Adrenal gland (tissue), 5 donors: ENCODE data around the gene CBLN1.

Experiments used
- CTCF ChIP-seq, 6 experiments: fragments of 450-650 bp in 4 of 6; fragments of 200-600 bp in 2 of 6; sonication (generic) in 1 of 6; IDR thresholded peaks; 1 replicate in 5 of 6; 2 replicates in 1 of 6; pipeline versions ENCODE4 v1.5.1 to v1.8.0; 2016 to 2021; ENCODE audit warnings: antibody characterized with exemption in 6 of 6, mild to moderate bottlenecking in 2 of 6, moderate library complexity in 1 of 6
- POLR2A ChIP-seq, 2 donors: fragments of 450-650 bp; IDR thresholded peaks; one replicate each; pipeline ENCODE4 v1.6.1; 2017; ENCODE audit warnings: antibody characterized with exemption in 2 of 2, mild to moderate bottlenecking in 2 of 2, moderate library complexity in 1 of 2
- donor health status: DM: no; HTN: no; CAD: no.

DNA sequence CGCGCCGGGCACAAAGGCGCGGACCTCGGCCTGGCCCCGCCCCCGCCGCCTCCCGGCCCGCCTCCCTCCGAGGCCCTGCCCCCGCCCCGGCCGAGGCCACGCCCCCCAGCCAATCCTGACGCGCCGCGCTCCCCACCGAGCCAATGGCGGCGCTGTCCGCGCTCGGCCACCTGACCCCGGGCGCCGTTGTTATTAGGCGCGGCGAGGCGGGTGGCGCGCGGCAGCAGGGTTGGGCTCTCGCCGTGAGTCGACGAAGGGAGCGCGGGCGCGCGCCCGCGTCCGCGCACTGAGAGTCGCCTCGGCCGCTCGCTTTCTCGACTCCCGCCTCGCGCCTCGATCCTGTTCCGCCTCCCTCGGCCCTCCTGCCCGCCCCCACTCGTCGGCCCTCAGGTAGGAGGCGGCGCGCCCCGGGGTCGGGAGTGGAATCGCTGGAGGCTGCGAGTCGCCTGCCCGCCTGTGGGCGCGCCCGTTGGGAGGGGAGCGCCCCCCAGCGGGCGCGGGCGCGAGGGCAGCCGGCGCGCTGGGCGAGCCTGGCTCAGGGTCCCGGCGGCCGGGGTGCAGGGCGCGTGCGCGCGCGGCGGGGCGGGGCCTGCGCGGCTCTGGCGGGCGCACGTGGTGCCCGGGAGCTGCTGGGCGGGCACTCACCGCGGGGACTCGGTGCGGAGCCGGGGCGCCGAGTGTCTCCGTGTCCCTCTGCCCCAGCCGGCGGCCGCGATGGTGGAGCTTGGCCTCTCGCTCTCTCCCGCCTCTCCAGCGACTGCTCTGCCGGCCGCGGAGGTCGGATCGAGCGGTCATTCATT is 405 bp upstream of the CBLN1 start:
- TF ChIP-seq CTCF (IDR thresholded peaks at IDR 0.05) (peak in 3 of 6 experiments; percentile 20 to 46 (median 26)), POLR2A (IDR thresholded peaks at IDR 0.05) (no peak)
